ENCODE data around the gene ALDH4A1. TPM values are rescaled to one million over a fixed set of nuclear protein-coding genes. Genes with fewer than 3 reads are reported as not detected.

Gene ALDH4A1
- total and polyA plus RNA-seq, 9 donors, result 2.8 to 13.9 (median 8.0) TPM

GRCh38 chr1:18944810-18945209 is 42.5 kb upstream of the ALDH4A1 start:
- Histone ChIP-seq H3K36me3 (no peaks in the 10 kb centered on the region), H3K9me3 (no peaks in the 10 kb centered on the region), H3K4me3 (no peak overlapping the region), H3K27ac (no peak overlapping the region), H3K27me3 (no peaks in the 10 kb centered on the region), H3K4me1 (ENCODE audit: insufficient read depth) (peaks cover 4% of the 10 kb centered on the region)
- intact Hi-C loops (cut with DNase I), result no loop called here
- TF ChIP-seq POLR2A (IDR thresholded peaks at IDR 0.05) (no peak), EP300 (IDR thresholded peaks at IDR 0.05) (no peak), CTCF (IDR thresholded peaks at IDR 0.05) (no peak)
- 74 to 87% (median 82%) methylated on average over 2 of the region's 2 CpGs for WGBS, 3 donors
- DNase-seq, result no peak

- Histone ChIP-seq H3K9me3 (no peaks in the 10 kb centered on the region), H3K36me3 (no peaks in the 10 kb centered on the region), H3K27me3 (no peaks in the 10 kb centered on the region), H3K27ac (no peak overlapping the region), H3K4me1 (ENCODE audit: insufficient read depth) (peaks cover 2% of the 10 kb centered on the region), H3K4me3 (no peak overlapping the region)
- DNase-seq, result no peak
- TF ChIP-seq EP300 (IDR thresholded peaks at IDR 0.05) (no peak), POLR2A (IDR thresholded peaks at IDR 0.05) (no peak), CTCF (IDR thresholded peaks at IDR 0.05) (no peak)
- intact Hi-C loops (cut with DNase I), result no loop called here
- WGBS, 3 donors, result 94 to 97% (median 96%) methylated on average over 9 of the region's 9 CpGs
Observed at GRCh38 chr1:18943914-18944572, 41.7 kb upstream of the ALDH4A1 start.

- no peaks in the 10 kb centered on the region for H3K9me3 ChIP-seq
- no peaks in the 10 kb centered on the region for H3K36me3 ChIP-seq
- H3K27ac ChIP-seq, result no peak overlapping the region
- no peak for TF ChIP-seq POLR2A (IDR thresholded peaks at IDR 0.05)
- TF ChIP-seq EP300 (IDR thresholded peaks at IDR 0.05), result no peak
- no peak for TF ChIP-seq CTCF (IDR thresholded peaks at IDR 0.05)
- H3K4me3 ChIP-seq, result no peak overlapping the region
- intact Hi-C loops (cut with DNase I), result no loop called here
- no peak for DNase-seq
- peaks cover 2% of the 10 kb centered on the region for H3K4me1 ChIP-seq (ENCODE audit: insufficient read depth)
- H3K27me3 ChIP-seq, result no peaks in the 10 kb centered on the region
- WGBS, 3 donors, result 96 to 98% (median 98%) methylated on average over 4 of the region's 4 CpGs
Observed at GRCh38 chr1:18943162-18943561, 40.8 kb upstream of the ALDH4A1 start.

- TF ChIP-seq CTCF (IDR thresholded peaks at IDR 0.05) (no peak), EP300 (IDR thresholded peaks at IDR 0.05) (no peak), POLR2A (IDR thresholded peaks at IDR 0.05) (no peak)
- WGBS, 3 donors, result 91 to 93% (median 92%) methylated on average over 4 of the region's 4 CpGs
- Histone ChIP-seq H3K27ac (no peak overlapping the region), H3K36me3 (no peaks in the 10 kb centered on the region), H3K27me3 (no peaks in the 10 kb centered on the region), H3K9me3 (no peaks in the 10 kb centered on the region), H3K4me3 (no peak overlapping the region), H3K4me1 (ENCODE audit: insufficient read depth) (peaks cover 2% of the 10 kb centered on the region)
- no peak for DNase-seq
- intact Hi-C loops (cut with DNase I), result no loop called here
Observed at GRCh38 chr1:18942340-18942739, 40.0 kb upstream of the ALDH4A1 start.

Data from ovary (tissue), 9 donors.